Liver (tissue), 3 donors: ENCODE measurements around the gene EXT2.

Source experiments
- ATF3 ChIP-seq: IDR thresholded peaks from 2 replicates; pipeline ENCODE4 v1.6.1; 2016; ENCODE audit warnings: antibody characterized with exemption
- CTCF ChIP-seq: fragments of 150-350 bp; IDR thresholded peaks from 2 replicates; pipeline ENCODE4 v1.5.1; 2017; ENCODE audit warnings: improper control_type of control experiment, low read depth, low read length; ENCODE audit not compliant: missing input control
- FOXA1 ChIP-seq: IDR thresholded peaks from 2 replicates; pipeline ENCODE4 v1.6.1; 2016; ENCODE audit warnings: antibody characterized with exemption
- GABPA ChIP-seq, 2 donors: IDR thresholded peaks in 1 of 2; conservative IDR thresholded peaks in 1 of 2; 2 replicates each; pipeline ENCODE4 v1.6.1; 2016; ENCODE audit warnings: antibody characterized with exemption in 2 of 2, mild to moderate bottlenecking in 1 of 2, moderate library complexity in 1 of 2
- HNF4G ChIP-seq: IDR thresholded peaks from 2 replicates; pipeline ENCODE4 v1.6.1; 2016; ENCODE audit warnings: antibody characterized with exemption
- JUND ChIP-seq, 2 donors: IDR thresholded peaks; 2 replicates each; pipeline ENCODE4 v1.6.1; 2016; ENCODE audit warnings: antibody characterized with exemption in 2 of 2
- MAX ChIP-seq: IDR thresholded peaks from 2 replicates; pipeline ENCODE4 v1.6.1; 2016; ENCODE audit warnings: antibody characterized with exemption
- NR2F2 ChIP-seq: IDR thresholded peaks from 2 replicates; pipeline ENCODE4 v1.6.1; 2016; ENCODE audit warnings: antibody characterized with exemption
- REST ChIP-seq: IDR thresholded peaks from 2 replicates; pipeline ENCODE4 v1.6.1; 2016; ENCODE audit warnings: antibody characterized with exemption, mild to moderate bottlenecking
- RXRA ChIP-seq, 2 donors: IDR thresholded peaks; 2 replicates each; pipeline ENCODE4 v1.6.1; 2017 to 2018; ENCODE audit warnings: antibody characterized with exemption in 2 of 2, mild to moderate bottlenecking in 1 of 2
- ZBTB33 ChIP-seq: IDR thresholded peaks from 2 replicates; pipeline ENCODE4 v1.6.1; 2016; ENCODE audit warnings: antibody characterized with exemption
- donor health status: healthy.
- donor health status: healthy.

- no peak for TF ChIP-seq JUND (IDR thresholded peaks at IDR 0.05)
- no peak for TF ChIP-seq HNF4G
- TF ChIP-seq GABPA (IDR thresholded peaks at IDR 0.05 in 1 of 2, conservative IDR thresholded peaks at IDR 0.05 in 1 of 2), result no peak
- no peak for TF ChIP-seq CTCF
- TF ChIP-seq FOXA1, result no peak
- TF ChIP-seq RXRA (IDR thresholded peaks at IDR 0.05), result no peak
- no peak for TF ChIP-seq REST
- no peak for TF ChIP-seq ATF3
- no peak for TF ChIP-seq MAX
- no peak for TF ChIP-seq NR2F2
- TF ChIP-seq ZBTB33, result no peak
These were observed 178.9 kb downstream of the EXT2 start for GRCh38 chr11:44274404-44274803.
